ENCODE measurements around the gene PDE4DIP. TPM values are rescaled to one million over a fixed set of nuclear protein-coding genes. Genes with fewer than 3 reads are reported as not detected.
"Not testable (repeated sequence)": the region's sequence is repeated elsewhere in the genome, so short reads cannot be mapped to it uniquely, and the experiment has no call there.

The PDE4DIP gene
- total and polyA plus RNA-seq, 3 donors from 2014 or later = 29.8 to 48.7 (median 32.4) TPM

DNA sequence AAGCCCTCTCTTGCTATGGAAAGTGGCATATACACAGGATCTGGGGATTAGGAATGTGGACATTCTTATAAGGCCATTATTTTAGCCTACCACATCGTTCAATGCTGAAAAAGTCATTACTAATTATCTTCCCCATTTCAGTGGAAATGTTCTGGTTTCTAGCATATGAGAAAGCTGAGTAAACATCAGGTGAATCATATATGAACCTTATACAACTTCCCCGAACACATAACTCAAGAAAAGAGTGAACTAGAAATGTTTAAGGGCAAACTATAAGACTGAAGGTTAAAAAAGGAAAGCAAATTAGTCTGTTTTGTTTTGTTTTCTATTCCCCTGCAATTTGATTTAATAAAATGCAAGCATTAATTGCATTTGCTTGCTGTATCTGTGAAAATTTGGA lies 6.1 kb downstream of the PDE4DIP start:
- WGBS, 2 donors = no CpG with 5 or more reads among the region's 2 CpGs
- H3K4me3 ChIP-seq; H3K4me1 ChIP-seq; intact Hi-C loops (cut with DNase I; ENCODE audit: low total_unique reads); H3K27me3 ChIP-seq; H3K36me3 ChIP-seq (ENCODE audit: low read depth, missing control alignments); H3K27ac ChIP-seq; DNase-seq; H3K9me3 ChIP-seq: not testable (repeated sequence)

DNA sequence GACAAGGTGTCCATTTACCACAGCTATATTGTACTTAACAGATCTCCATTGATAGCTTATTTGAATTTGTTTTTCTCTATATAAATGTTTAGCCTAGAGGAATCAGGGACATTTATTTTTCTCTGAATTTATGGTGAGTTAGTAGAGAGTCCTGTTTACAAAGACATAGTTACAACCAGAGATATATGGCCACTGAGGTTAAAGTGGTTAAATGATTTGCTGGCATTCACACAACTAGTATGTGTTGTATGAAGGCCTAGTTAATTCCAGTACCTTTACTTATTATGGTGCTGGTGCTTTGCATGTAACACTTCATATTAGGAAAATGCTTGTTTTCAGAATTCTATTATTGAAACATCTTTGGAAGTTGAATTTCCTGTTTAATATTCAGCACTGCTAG lies 6.6 kb downstream of the PDE4DIP start:
- DNase-seq; H3K9me3 ChIP-seq; H3K36me3 ChIP-seq (ENCODE audit: low read depth, missing control alignments); intact Hi-C loops (cut with DNase I; ENCODE audit: low total_unique reads); H3K27me3 ChIP-seq; H3K27ac ChIP-seq; H3K4me3 ChIP-seq; H3K4me1 ChIP-seq: not testable (repeated sequence)

DNA sequence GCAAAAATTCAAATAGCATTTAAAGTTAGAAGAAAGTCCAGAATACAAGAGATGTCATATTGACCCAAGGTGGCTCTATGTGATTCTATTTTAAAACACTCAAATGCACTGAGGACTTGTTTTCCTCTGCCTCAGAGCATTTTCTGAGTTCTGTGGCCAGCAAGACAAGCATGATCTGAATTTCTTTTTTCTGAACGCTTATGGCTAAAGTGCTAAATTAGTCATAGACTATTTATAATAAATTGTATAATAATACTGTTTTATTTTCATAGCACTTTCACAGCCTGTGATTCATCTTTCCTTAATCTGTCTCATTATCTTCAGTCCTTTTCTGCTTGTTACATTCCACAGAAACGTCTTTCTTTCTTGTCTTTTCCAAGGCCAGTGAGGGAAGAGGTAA lies 7.5 kb downstream of the PDE4DIP start:
- no CpG with 5 or more reads among the region's 2 CpGs for WGBS, 2 donors
- H3K36me3 ChIP-seq (ENCODE audit: low read depth, missing control alignments); H3K27me3 ChIP-seq; DNase-seq; H3K9me3 ChIP-seq; H3K27ac ChIP-seq; H3K4me1 ChIP-seq; H3K4me3 ChIP-seq; intact Hi-C loops (cut with DNase I; ENCODE audit: low total_unique reads): not testable (repeated sequence)

DNA sequence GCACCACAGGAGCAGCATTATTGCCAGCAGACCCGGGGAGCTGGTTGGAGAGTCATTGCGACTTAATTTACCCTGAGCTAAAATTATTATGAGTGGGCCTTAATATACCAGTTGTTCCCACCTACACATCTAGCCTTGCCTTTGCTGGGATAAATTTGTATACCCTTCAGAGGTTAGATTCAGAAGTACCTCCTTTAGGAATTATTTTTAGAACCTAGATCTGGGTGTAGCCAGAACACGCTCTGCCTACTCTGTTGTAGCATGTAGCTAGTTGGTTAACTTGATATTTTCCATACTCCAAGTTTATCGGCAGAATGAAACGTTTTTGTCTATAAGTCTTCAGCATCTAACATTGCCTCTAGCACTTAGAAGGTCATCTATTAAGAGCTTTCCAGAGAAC lies 9.1 kb downstream of the PDE4DIP start:
- intact Hi-C loops (cut with DNase I; ENCODE audit: low total_unique reads); H3K27ac ChIP-seq; DNase-seq; H3K36me3 ChIP-seq (ENCODE audit: low read depth, missing control alignments); H3K4me1 ChIP-seq; H3K9me3 ChIP-seq; H3K4me3 ChIP-seq; H3K27me3 ChIP-seq: not testable (repeated sequence)
- WGBS, 2 donors = no CpG with 5 or more reads among the region's 5 CpGs

DNA sequence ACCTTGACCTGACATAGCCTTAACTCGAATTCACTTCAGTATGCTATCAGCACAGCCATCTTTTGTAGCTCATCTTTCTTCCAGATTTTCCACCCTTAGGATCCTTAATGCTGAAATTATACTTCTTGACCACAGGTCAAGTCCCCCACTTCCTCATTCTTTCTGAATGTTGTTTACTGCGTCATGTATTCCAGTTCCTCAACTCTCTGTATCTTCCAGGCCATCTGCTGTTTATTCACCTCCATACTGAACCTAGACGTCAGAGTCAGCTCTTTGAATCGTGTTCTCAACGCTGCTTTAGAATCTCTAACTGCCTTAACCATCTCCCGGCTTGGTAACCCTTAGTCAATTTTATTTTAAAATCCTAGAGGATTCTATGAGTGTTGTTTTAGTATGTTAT lies 9.8 kb downstream of the PDE4DIP start:
- H3K27ac ChIP-seq; H3K4me1 ChIP-seq; H3K36me3 ChIP-seq (ENCODE audit: low read depth, missing control alignments); H3K4me3 ChIP-seq; H3K27me3 ChIP-seq; intact Hi-C loops (cut with DNase I; ENCODE audit: low total_unique reads); H3K9me3 ChIP-seq; DNase-seq: not testable (repeated sequence)
- WGBS, 2 donors = no CpG with 5 or more reads among the region's 6 CpGs

DNA sequence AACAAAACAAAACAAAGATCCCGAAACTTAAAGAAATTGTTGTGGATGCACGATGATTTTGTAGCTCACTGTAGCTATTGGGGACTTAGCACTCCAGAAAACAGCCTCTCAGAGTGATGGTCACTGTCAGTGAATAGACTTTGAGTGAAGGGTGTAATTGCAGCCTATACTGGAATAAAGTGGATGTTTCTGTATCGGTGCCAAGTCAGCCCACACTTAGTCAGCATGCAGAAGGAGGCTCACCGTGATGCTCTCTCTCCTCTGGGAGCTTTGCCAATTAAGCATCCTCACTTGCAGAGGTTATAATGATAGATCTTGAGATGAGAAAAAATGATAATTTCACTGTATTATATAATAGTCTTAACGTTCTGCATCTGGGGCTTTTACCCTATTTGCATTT lies 11.1 kb downstream of the PDE4DIP start:
- DNase-seq; H3K4me3 ChIP-seq; H3K27ac ChIP-seq; H3K27me3 ChIP-seq; H3K9me3 ChIP-seq; H3K36me3 ChIP-seq (ENCODE audit: low read depth, missing control alignments); H3K4me1 ChIP-seq; intact Hi-C loops (cut with DNase I; ENCODE audit: low total_unique reads): not testable (repeated sequence)
- WGBS, 2 donors = no CpG with 5 or more reads among the region's 5 CpGs

DNA sequence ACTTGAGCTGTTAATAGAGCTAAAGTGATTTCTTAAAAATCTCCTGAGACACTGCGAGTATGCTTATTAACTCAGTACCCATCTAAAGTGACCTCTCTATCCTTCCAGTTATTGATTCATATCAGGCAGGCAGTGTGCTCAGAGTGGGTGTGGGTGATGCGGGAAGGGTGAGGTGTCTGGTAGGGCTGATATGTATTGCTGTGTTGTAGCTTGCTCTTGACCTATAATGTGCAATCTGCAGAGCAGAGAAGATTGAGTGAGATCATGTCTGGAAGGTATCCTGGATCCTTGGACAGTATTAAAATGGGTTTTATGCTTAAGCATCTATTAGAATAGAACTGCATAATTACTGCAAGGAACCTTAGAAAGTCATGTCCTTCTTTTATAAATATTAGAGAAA lies 15.8 kb downstream of the PDE4DIP start:
- no CpG with 5 or more reads among the region's 2 CpGs for WGBS, 2 donors
- H3K4me3 ChIP-seq; H3K27ac ChIP-seq; H3K36me3 ChIP-seq (ENCODE audit: low read depth, missing control alignments); H3K4me1 ChIP-seq; DNase-seq; H3K9me3 ChIP-seq; intact Hi-C loops (cut with DNase I; ENCODE audit: low total_unique reads); H3K27me3 ChIP-seq: not testable (repeated sequence)

DNA sequence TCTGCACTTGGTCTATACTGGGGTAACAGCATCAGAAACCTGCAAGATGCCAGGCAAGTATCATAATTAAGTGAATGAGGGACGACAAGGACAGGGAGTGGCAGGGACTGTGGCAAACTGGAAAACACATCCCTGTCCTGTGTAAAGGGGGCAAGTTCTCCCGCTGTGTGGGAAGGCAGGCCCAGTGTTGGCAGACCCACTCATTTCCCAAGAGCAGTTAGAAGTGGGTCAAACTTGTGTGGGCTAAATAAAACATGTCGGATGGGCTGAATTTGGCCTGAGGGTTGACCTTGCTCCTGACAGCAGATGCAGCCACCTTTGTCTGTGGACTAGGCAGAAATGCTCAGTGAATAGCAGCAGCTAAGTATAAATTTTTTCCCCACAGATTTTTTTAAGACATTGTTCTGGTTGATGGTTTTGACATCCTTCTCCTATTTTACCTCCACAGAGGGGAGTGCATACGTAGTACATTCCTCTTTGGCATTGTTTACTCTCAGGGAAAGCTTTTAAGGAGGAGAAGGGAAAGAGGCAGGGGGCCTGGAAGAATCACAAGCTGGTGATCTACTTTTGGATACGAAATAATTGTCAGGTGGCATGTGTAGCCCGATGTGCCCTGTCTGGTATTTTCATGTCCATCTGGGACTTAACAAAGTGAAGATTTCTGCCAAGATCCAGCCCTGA lies 16.5 kb downstream of the PDE4DIP start:
- intact Hi-C loops (cut with DNase I; ENCODE audit: low total_unique reads); H3K27me3 ChIP-seq; H3K4me1 ChIP-seq; H3K27ac ChIP-seq; H3K9me3 ChIP-seq; H3K4me3 ChIP-seq; H3K36me3 ChIP-seq (ENCODE audit: low read depth, missing control alignments); DNase-seq: not testable (repeated sequence)
- WGBS, 2 donors = no CpG with 5 or more reads among the region's 6 CpGs

DNA sequence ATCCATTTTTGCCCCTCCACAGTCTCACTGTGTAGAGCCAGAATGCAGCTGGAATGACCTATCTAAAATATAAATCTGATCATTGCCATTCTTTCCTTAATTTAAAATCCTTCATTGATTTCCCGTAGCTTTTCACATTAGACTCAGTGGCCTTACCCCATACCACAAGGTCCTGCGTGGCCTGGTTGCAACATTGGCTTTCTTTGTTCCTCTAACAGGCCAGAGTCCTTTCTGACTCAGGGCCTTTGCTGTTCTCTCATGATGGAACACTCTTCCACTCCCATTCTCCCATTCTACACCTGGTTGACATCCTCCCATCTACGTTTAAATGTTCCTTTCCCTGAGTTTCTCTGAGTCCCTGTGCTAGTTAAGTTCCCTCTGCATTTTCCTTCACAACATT lies 18.4 kb downstream of the PDE4DIP start:
- H3K4me1 ChIP-seq; H3K36me3 ChIP-seq (ENCODE audit: low read depth, missing control alignments); H3K4me3 ChIP-seq; H3K9me3 ChIP-seq; H3K27ac ChIP-seq; H3K27me3 ChIP-seq; intact Hi-C loops (cut with DNase I; ENCODE audit: low total_unique reads); DNase-seq: not testable (repeated sequence)
- no CpG with 5 or more reads among the region's 3 CpGs for WGBS, 2 donors

DNA sequence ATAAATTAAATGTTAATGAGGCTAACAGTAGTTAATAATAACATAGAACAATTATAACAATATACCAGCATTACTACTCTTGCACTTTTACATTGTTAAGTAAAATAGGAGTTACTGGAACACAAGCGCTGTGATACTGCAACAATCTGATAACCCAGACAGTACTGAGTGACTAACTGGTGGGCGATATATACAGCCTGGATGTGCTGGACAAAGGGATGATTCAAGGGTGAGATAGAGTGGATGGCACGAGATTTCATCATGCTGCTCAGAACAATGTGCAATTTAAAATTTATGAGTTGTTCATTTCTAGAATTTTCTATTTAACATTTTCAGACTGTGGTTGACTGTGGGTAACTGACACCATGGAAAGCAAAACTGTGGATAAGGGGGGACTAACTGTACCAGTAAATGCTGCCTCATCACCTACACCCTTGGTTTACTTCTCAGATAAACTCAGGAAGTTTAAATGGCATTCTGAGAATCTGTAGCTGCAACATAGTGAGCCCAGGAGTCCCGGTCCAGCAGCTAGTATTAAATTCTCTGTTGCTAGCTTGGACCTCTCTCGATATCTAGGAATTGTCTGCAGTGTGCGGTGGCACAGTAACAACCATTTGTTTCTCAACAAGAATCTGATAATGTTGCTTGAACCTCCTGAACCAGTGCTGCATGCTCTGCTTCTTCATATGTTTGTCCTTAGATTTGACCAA lies 24.9 kb downstream of the PDE4DIP start:
- H3K27ac ChIP-seq; H3K9me3 ChIP-seq; H3K4me1 ChIP-seq; H3K4me3 ChIP-seq; intact Hi-C loops (cut with DNase I; ENCODE audit: low total_unique reads); DNase-seq; H3K36me3 ChIP-seq (ENCODE audit: low read depth, missing control alignments); H3K27me3 ChIP-seq: not testable (repeated sequence)
- no CpG with 5 or more reads among the region's 6 CpGs for WGBS, 2 donors

DNA sequence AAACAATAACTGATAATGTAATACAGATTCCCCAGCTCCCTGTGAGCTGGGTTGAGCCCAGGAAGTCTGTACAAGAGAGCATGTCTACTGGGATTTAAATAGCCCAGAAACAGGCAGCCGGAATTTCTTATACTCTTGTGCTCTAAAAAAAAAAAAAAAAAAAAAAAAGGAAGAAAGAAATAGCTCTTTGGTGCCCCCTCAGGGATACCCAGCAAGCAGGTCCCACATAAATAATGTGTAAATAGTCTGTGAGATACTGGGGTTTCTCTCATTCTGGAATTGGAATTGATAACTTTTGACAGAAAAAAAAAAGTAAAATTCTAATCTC lies 25.4 kb downstream of the PDE4DIP start:
- intact Hi-C loops (cut with DNase I; ENCODE audit: low total_unique reads) = not testable (repeated sequence)

DNA sequence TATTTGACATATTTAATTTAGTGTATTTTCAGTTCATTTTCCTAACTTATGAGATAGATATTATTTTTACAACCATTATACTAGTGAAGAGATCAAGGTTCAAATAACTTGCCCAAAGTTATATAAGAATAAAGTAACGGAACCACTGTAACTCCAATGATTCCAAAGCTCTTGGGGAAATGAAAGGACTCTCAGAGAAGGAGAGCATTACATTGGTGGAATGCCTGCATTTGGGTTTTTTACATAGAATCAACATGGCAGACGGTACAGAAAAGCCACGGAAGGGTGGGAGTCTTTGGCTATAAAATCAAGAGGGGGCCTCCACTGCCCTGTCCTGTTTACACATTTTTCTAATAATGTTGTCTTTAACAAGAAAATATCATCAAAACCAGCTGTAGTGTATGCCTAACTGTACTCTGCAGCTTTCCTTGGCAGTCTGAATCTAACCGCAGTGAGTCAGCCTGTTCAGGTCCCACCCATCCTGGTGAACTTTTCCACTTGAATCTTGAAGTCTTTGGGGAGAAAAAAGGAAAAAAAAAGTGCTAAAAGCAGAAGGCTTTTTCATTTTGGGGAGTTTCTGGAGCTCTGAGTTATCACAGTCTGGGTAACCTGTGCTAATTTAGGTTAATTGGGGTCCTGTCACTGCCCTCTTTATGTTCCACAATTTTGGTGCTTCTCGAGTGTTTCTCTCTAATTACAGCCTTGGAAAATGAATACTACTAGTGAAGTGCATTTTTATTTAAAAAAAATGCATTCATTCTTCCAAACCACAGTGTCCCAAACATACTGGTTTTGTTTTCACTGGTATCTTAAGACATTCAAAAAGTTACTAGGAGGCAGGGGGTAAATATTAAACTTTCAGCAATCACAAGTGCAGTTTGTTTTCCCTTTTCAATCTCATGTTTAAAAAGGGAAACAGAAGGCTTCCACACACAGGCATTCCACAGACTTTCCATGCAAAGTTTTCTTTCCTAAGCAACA lies 30.5 kb downstream of the PDE4DIP start:
- H3K36me3 ChIP-seq (ENCODE audit: low read depth, missing control alignments); H3K9me3 ChIP-seq; DNase-seq; intact Hi-C loops (cut with DNase I; ENCODE audit: low total_unique reads); H3K4me1 ChIP-seq; H3K27me3 ChIP-seq; H3K27ac ChIP-seq; H3K4me3 ChIP-seq: not testable (repeated sequence)
- 50% methylated on average over 1 of the region's 5 CpGs; no CpG with 5 or more reads in 1 of the 2 donors for WGBS, 2 donors

More for the DNA sequence above, 25.4 kb downstream of the PDE4DIP start:
- H3K27ac ChIP-seq; H3K36me3 ChIP-seq (ENCODE audit: low read depth, missing control alignments); H3K4me3 ChIP-seq; DNase-seq; H3K4me1 ChIP-seq; H3K9me3 ChIP-seq; H3K27me3 ChIP-seq: not testable (repeated sequence)
- no CpG with 5 or more reads among the region's 1 CpG for WGBS, 2 donors
